Lower leg skin (tissue), 3 donors: ENCODE measurements around the gene TMCO5A.
"Not testable (repeated sequence)": the region's sequence is repeated elsewhere in the genome, so short reads cannot be mapped to it uniquely, and the experiment has no call there.

Source experiments
- POLR2A ChIP-seq, 2 donors: fragments of 450-650 bp; IDR thresholded peaks; one replicate each; pipeline ENCODE4 v1.6.1; 2016 to 2017; ENCODE audit warnings: antibody characterized with exemption in 2 of 2, mild to moderate bottlenecking in 1 of 2, moderate library complexity in 1 of 2
- TF ChIP-seq, protein P1 (sequence below), 3 donors: fragments of 450-650 bp; IDR thresholded peaks; one replicate each; pipeline ENCODE4 v1.5.1; 2016; ENCODE audit warnings: antibody characterized with exemption in 3 of 3, mild to moderate bottlenecking in 3 of 3, moderate library complexity in 2 of 3

DNA sequence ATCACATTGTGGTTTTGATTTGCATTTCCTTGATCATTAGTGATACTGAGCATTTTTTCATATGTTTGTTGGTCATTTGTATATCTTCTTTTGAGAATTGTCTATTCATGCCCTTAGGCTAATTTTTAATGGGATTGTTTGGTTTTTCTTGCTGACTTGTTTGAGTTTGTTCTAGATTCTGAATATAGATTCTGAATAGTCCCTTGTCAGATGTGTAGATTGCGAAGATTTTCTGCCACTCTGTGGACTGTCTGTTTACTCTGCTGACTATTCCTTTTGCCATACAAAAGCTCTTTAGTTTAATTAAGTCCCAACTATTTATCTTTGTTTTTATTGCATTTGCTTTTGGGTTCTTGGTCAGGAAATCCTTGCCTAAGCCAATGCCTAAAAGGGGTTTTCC, 26.3 kb downstream of the TMCO5A start:
- TF ChIP-seq, protein P1, sequence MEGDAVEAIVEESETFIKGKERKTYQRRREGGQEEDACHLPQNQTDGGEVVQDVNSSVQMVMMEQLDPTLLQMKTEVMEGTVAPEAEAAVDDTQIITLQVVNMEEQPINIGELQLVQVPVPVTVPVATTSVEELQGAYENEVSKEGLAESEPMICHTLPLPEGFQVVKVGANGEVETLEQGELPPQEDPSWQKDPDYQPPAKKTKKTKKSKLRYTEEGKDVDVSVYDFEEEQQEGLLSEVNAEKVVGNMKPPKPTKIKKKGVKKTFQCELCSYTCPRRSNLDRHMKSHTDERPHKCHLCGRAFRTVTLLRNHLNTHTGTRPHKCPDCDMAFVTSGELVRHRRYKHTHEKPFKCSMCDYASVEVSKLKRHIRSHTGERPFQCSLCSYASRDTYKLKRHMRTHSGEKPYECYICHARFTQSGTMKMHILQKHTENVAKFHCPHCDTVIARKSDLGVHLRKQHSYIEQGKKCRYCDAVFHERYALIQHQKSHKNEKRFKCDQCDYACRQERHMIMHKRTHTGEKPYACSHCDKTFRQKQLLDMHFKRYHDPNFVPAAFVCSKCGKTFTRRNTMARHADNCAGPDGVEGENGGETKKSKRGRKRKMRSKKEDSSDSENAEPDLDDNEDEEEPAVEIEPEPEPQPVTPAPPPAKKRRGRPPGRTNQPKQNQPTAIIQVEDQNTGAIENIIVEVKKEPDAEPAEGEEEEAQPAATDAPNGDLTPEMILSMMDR (IDR thresholded peaks at IDR 0.05), result not testable (repeated sequence)
- not testable (repeated sequence) for TF ChIP-seq POLR2A (IDR thresholded peaks at IDR 0.05)
